Ascending aorta (tissue), 2 donors: ENCODE measurements around the gene CELSR2. TPM values are rescaled to one million over a fixed set of nuclear protein-coding genes. Genes with fewer than 3 reads are reported as not detected.

Source experiments
- DNase-seq, 2 donors: peaks; one replicate each; pipeline ENCODE4 v3.0.0-alpha.2; 2019; ENCODE audit warnings: low spot score in 2 of 2
- H3K27ac ChIP-seq, 2 donors: fragments of 200-600 bp; sonication (generic); one replicate each; pipeline ENCODE4 v1.5.1; 2016 to 2017; ENCODE audit warnings: mild to moderate bottlenecking in 1 of 2
- H3K27me3 ChIP-seq: fragments of 200-600 bp; sonication (generic); one replicate; pipeline ENCODE4 v1.5.1; 2017
- H3K36me3 ChIP-seq, 2 donors: fragments of 200-600 bp; sonication (generic); one replicate each; pipeline ENCODE4 v1.5.1; 2016
- H3K4me1 ChIP-seq, 2 donors: fragments of 200-600 bp; sonication (generic); one replicate each; pipeline ENCODE4 v1.5.1; 2016 to 2017; ENCODE audit warnings: mild to moderate bottlenecking in 1 of 2
- H3K4me3 ChIP-seq, 2 donors: fragments of 200-600 bp; sonication (generic); one replicate each; pipeline ENCODE4 v1.5.1; 2016 to 2017; ENCODE audit warnings: mild to moderate bottlenecking in 1 of 2
- H3K9me3 ChIP-seq, 2 donors: fragments of 200-600 bp; sonication (generic); one replicate each; pipeline ENCODE4 v1.5.1; 2016
- CTCF ChIP-seq, 3 experiments: fragments of 200-600 bp in 2 of 3; fragments of 450-650 bp in 1 of 3; sonication (generic) in 2 of 3; IDR thresholded peaks; one replicate each; pipeline ENCODE4 v1.5.1; 2016 to 2019; ENCODE audit warnings: antibody characterized with exemption in 3 of 3, mild to moderate bottlenecking in 1 of 3, moderate library complexity in 1 of 3
- intact Hi-C: fragments of 100-400 bp; cut with DNase I; formaldehyde crosslinking; loops from one replicate; pipeline ENCODE4 v1.15.1; 2023
- total RNA-seq: library from RNA; depleted of rRNA; stranded (reverse); fragments of >200 nt; gene quantifications from one replicate; pipeline ENCODE4 v1.1.0, GENCODE V29; 2016

The CELSR2 gene
- total RNA-seq, 1 donor from 2014 or later, result 3.6 TPM

GRCh38 chr1:109306832-109307273 is 57.5 kb downstream of the CELSR2 start, which contains the start of gene MYBPHL:
Gene MYBPHL, minus strand, starts transcription at chr1:109307011. Its CDS starts 20 bp downstream, at chr1:109306991.
- H3K4me3 ChIP-seq, result no peak within 1 kb of the TSS
- H3K9me3 ChIP-seq, result no peaks in the 10 kb centered on the region
- intact Hi-C loops, result no loop called here
- no peak within 1 kb of the TSS for H3K27ac ChIP-seq
- H3K27me3 ChIP-seq, result no peaks in the 10 kb centered on the region
- H3K36me3 ChIP-seq, result peaks cover 14 to 31% of the 10 kb centered on the region in 2 donors
- TF ChIP-seq CTCF (IDR thresholded peaks at IDR 0.05), result no peak
- no peaks in the 10 kb centered on the region for H3K4me1 ChIP-seq
- no peak for DNase-seq

GRCh38 chr1:109307274-109308021 is 58.1 kb downstream of the CELSR2 start:
- Histone ChIP-seq H3K27me3 (no peaks in the 10 kb centered on the region), H3K4me1 (no peaks in the 10 kb centered on the region), H3K36me3 (peaks cover 14 to 35% of the 10 kb centered on the region in 2 donors), H3K9me3 (no peaks in the 10 kb centered on the region), H3K27ac (no peak overlapping the region), H3K4me3 (no peak overlapping the region)
- no peak for TF ChIP-seq CTCF (IDR thresholded peaks at IDR 0.05)
- no peak for DNase-seq
- intact Hi-C loops, result no loop called here

GRCh38 chr1:109309347-109309746 is 60.0 kb downstream of the CELSR2 start:
- Histone ChIP-seq H3K27ac (no peak overlapping the region), H3K36me3 (peaks cover 32 to 53% of the 10 kb centered on the region in 2 donors), H3K4me1 (no peaks in the 10 kb centered on the region), H3K9me3 (no peaks in the 10 kb centered on the region), H3K4me3 (no peak overlapping the region), H3K27me3 (no peaks in the 10 kb centered on the region)
- no peak for DNase-seq
- intact Hi-C loops, result no loop called here
- TF ChIP-seq CTCF (IDR thresholded peaks at IDR 0.05), result no peak

- no peak for DNase-seq
- H3K27ac ChIP-seq, result no peak overlapping the region
- intact Hi-C loops, result no loop called here
Measured at GRCh38 chr1:109312246-109312645, 62.9 kb downstream of the CELSR2 start.

GRCh38 chr1:109312978-109313775 is 63.8 kb downstream of the CELSR2 start:
- Histone ChIP-seq H3K36me3 (peaks cover 63 to 92% of the 10 kb centered on the region in 2 donors), H3K27me3 (no peaks in the 10 kb centered on the region), H3K27ac (no peak overlapping the region), H3K4me3 (no peak overlapping the region), H3K4me1 (no peaks in the 10 kb centered on the region), H3K9me3 (no peaks in the 10 kb centered on the region)
- no peak for TF ChIP-seq CTCF (IDR thresholded peaks at IDR 0.05)
- no peak for DNase-seq
- intact Hi-C loops, result no loop called here

More at GRCh38 chr1:109312246-109312645, 62.9 kb downstream of the CELSR2 start:
- TF ChIP-seq CTCF (IDR thresholded peaks at IDR 0.05), result no peak
- H3K36me3 ChIP-seq, result peaks cover 54 to 82% of the 10 kb centered on the region in 2 donors
- no peaks in the 10 kb centered on the region for H3K9me3 ChIP-seq
- no peaks in the 10 kb centered on the region for H3K27me3 ChIP-seq
- H3K4me3 ChIP-seq, result no peak overlapping the region
- no peaks in the 10 kb centered on the region for H3K4me1 ChIP-seq
